CD8-positive, alpha-beta memory T cell (primary cell): Measurements from ENCODE around the gene CMSS1. TPM values are rescaled to one million over a fixed set of nuclear protein-coding genes. Genes with fewer than 3 reads are reported as not detected.

Source experiments
- CTCF ChIA-PET: fragments of 350-600 bp; sonication (Branson Sonifier 250); formaldehyde crosslinking; loops from one replicate; lab custom pipeline; 2021; ENCODE audit warnings: antibody characterized with exemption; lab: Charles Lee
- POLR2A ChIA-PET: fragments of 350-600 bp; sonication (Branson Sonifier 250); formaldehyde crosslinking; loops from one replicate; lab custom pipeline; 2021; ENCODE audit warnings: antibody characterized with exemption; lab: Charles Lee
- DNase-seq, 5 donors: peaks; one replicate each; pipeline versions ENCODE4 v3.0.0 to v3.0.0-alpha.2; 2020 to 2022; ENCODE audit warnings: mixed read lengths in 1 of 5
- H3K27ac ChIP-seq: one replicate; pipeline ENCODE4 v1.7.0; 2013; ENCODE audit warnings: low read depth, mild to moderate bottlenecking, low read length, moderate library complexity
- H3K27me3 ChIP-seq: 2 replicates; pipeline ENCODE4 v1.7.0; 2013; ENCODE audit warnings: low read length, mild to moderate bottlenecking; ENCODE audit not compliant: insufficient read depth, poor library complexity, severe bottlenecking
- H3K36me3 ChIP-seq: 2 replicates; pipeline ENCODE4 v1.7.0; 2013; ENCODE audit warnings: mild to moderate bottlenecking, low read length, moderate library complexity; ENCODE audit not compliant: insufficient read depth
- H3K4me1 ChIP-seq: 2 replicates; pipeline ENCODE4 v1.7.0; 2013; ENCODE audit warnings: mild to moderate bottlenecking, low read length, moderate library complexity; ENCODE audit not compliant: insufficient read depth
- H3K4me3 ChIP-seq: 2 replicates; pipeline ENCODE4 v1.7.0; 2013; ENCODE audit warnings: mild to moderate bottlenecking, low read length
- H3K9me3 ChIP-seq: 2 replicates; pipeline ENCODE4 v1.7.0; 2013; ENCODE audit warnings: mild to moderate bottlenecking, low read length
- H3K27ac Mint-ChIP-seq, 8 donors: one replicate each; pipeline ENCODE4 v1.8.0; 2020 to 2021; ENCODE audit warnings: mixed read lengths in 8 of 8, mild to moderate bottlenecking in 6 of 8, inconsistent platforms in 3 of 8, moderate library complexity in 3 of 8
- H3K27me3 Mint-ChIP-seq, 2 donors: one replicate each; pipeline ENCODE4 v1.8.0; 2020 to 2021; ENCODE audit warnings: mixed read lengths in 2 of 2, mild to moderate bottlenecking in 1 of 2, moderate library complexity in 1 of 2
- H3K36me3 Mint-ChIP-seq, 3 donors: one replicate each; pipeline ENCODE4 v1.8.0; 2020 to 2021; ENCODE audit warnings: mixed read lengths in 3 of 3, inconsistent platforms in 1 of 3, mild to moderate bottlenecking in 1 of 3
- H3K4me1 Mint-ChIP-seq, 3 donors: one replicate each; pipeline ENCODE4 v1.8.0; 2020 to 2021; ENCODE audit warnings: mixed read lengths in 3 of 3, inconsistent platforms in 1 of 3, mild to moderate bottlenecking in 1 of 3
- H3K4me3 Mint-ChIP-seq, 7 donors: one replicate each; pipeline ENCODE4 v1.8.0; 2020 to 2021; ENCODE audit warnings: mixed read lengths in 7 of 7, mild to moderate bottlenecking in 6 of 7, moderate library complexity in 4 of 7, inconsistent platforms in 2 of 7
- H3K9me3 Mint-ChIP-seq, 5 donors: one replicate each; pipeline ENCODE4 v1.8.0; 2020 to 2022; ENCODE audit warnings: mixed read lengths in 5 of 5, mild to moderate bottlenecking in 3 of 5, moderate library complexity in 2 of 5, inconsistent platforms in 1 of 5
- polyA plus RNA-seq: library from polyadenylated mRNA; unstranded; fragments of 300-500 nt; fragmentation: Illumina TruSeq; gene quantifications from one replicate; pipeline ENCODE4 v1.2.3, GENCODE V29; 2021
- total RNA-seq, 2 experiments: library from RNA; stranded (reverse); gene quantifications; one replicate each; pipeline ENCODE4 v1.2.3, GENCODE V29; 2021

Gene CMSS1
- total and polyA plus RNA-seq, 3 experiments from 2014 or later: 16.8 to 143 (median 140) TPM

DNA sequence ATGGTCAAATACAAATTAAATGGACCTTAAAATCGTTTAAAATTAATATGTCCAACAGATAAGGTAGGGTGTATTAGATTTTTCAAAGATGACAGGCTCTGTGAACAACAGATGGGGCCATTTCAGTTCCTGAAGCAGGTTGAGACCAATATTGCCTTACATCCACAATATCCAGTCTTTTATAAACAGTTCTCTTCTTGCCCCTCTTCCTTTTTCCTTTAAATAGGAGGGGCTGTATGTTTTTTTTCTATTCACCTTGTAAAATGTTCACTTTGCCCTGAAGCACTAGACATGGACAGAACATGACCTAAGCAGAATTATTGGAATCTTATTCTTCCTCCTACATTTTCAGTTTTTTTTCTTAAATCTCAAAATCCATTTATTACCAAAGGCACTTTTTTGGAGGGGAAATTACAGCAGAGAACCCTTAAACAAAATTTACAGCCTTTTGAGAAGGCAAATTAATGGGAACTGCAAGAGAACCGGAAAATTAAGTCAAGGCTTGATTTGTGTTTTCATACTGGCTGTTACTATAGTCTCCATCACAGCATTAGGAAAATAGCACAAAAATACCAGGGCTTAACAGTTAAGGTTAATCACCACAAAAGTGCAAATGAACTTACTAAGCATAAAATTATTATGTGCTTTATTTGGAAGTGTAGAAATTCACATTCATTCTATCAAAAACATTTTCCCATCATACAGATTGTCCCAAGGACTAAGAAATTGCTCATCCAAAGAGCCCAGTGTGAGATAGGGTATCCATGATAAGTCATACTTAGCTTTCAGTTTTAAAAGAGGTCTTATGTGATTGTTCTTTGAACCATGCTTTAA lies 55.8 kb downstream of the CMSS1 start:
- peaks cover 13% of the 10 kb centered on the region for H3K4me1 ChIP-seq
- H3K4me3 ChIP-seq: no peak overlapping the region
- no peaks in the 10 kb centered on the region for H3K27me3 ChIP-seq
- no peaks in the 10 kb centered on the region for H3K36me3 ChIP-seq
- peaks cover 0 to 7% (median 0%) of the 10 kb centered on the region in 3 donors for H3K36me3 Mint-ChIP-seq
- H3K9me3 ChIP-seq: no peaks in the 10 kb centered on the region
- no peaks in the 10 kb centered on the region for H3K9me3 Mint-ChIP-seq
- H3K27me3 Mint-ChIP-seq: peaks cover 0 to 2% of the 10 kb centered on the region in 2 donors
- H3K4me1 Mint-ChIP-seq: peaks cover 11 to 19% (median 13%) of the 10 kb centered on the region in 3 donors
- ChIA-PET CTCF (no interaction called here), POLR2A (no interaction called here)
- H3K4me3 Mint-ChIP-seq: no peak overlapping the region
- no peak overlapping the region for H3K27ac Mint-ChIP-seq
- no peak for DNase-seq
- H3K27ac ChIP-seq: no peak overlapping the region

GRCh38 chr3:99874237-99875002 lies 56.8 kb downstream of the CMSS1 start:
- CTCF ChIA-PET: no interaction called here
- DNase-seq: no peak
- POLR2A ChIA-PET: no interaction called here
- Histone ChIP-seq H3K36me3 (no peaks in the 10 kb centered on the region), H3K4me3 (no peak overlapping the region), H3K27ac (no peak overlapping the region), H3K27me3 (no peaks in the 10 kb centered on the region), H3K4me1 (peaks cover 13% of the 10 kb centered on the region), H3K9me3 (no peaks in the 10 kb centered on the region)
- Mint-ChIP-seq H3K27ac (no peak overlapping the region), H3K4me1 (peaks cover 11 to 17% (median 13%) of the 10 kb centered on the region in 3 donors), H3K36me3 (peaks cover 0 to 3% (median 0%) of the 10 kb centered on the region in 3 donors), H3K9me3 (no peaks in the 10 kb centered on the region), H3K4me3 (no peak overlapping the region), H3K27me3 (peaks cover 0 to 2% of the 10 kb centered on the region in 2 donors)

DNA sequence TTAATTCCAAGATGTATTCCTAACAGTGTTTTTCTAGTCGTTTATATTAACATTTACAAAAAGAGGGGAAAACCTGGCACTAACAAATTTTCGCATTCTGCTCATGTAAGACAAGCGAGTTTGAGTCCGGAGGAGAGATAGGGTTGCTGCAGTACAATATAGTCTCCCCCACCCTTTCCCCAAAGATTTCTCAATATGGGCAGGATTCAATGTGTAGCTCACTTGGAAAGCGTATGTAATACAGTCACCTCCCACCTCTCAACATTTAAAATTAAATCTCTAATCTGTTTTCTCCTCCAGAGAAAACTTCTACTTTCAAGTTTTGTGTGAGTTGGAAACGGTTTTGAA lies 57.9 kb downstream of the CMSS1 start:
- H3K36me3 ChIP-seq: no peaks in the 10 kb centered on the region
- H3K4me3 Mint-ChIP-seq: peak overlapping the region; percentile 67 to 88 (median 78)
- no peaks in the 10 kb centered on the region for H3K27me3 ChIP-seq
- no peak for DNase-seq
- peak overlapping the region; percentile 58 for H3K27ac ChIP-seq
- POLR2A ChIA-PET: no interaction called here
- peaks cover 11 to 17% (median 13%) of the 10 kb centered on the region in 3 donors for H3K4me1 Mint-ChIP-seq
- peak overlapping the region; percentile 54 for H3K4me3 ChIP-seq
- no peaks in the 10 kb centered on the region for H3K27me3 Mint-ChIP-seq
- peaks cover 13% of the 10 kb centered on the region for H3K4me1 ChIP-seq
- peak overlapping the region in 4 of 8 donors; percentile 27 to 59 (median 48) for H3K27ac Mint-ChIP-seq
- H3K9me3 ChIP-seq: no peaks in the 10 kb centered on the region
- H3K9me3 Mint-ChIP-seq: no peaks in the 10 kb centered on the region
- CTCF ChIA-PET: no interaction called here
- H3K36me3 Mint-ChIP-seq: no peaks in the 10 kb centered on the region

DNA sequence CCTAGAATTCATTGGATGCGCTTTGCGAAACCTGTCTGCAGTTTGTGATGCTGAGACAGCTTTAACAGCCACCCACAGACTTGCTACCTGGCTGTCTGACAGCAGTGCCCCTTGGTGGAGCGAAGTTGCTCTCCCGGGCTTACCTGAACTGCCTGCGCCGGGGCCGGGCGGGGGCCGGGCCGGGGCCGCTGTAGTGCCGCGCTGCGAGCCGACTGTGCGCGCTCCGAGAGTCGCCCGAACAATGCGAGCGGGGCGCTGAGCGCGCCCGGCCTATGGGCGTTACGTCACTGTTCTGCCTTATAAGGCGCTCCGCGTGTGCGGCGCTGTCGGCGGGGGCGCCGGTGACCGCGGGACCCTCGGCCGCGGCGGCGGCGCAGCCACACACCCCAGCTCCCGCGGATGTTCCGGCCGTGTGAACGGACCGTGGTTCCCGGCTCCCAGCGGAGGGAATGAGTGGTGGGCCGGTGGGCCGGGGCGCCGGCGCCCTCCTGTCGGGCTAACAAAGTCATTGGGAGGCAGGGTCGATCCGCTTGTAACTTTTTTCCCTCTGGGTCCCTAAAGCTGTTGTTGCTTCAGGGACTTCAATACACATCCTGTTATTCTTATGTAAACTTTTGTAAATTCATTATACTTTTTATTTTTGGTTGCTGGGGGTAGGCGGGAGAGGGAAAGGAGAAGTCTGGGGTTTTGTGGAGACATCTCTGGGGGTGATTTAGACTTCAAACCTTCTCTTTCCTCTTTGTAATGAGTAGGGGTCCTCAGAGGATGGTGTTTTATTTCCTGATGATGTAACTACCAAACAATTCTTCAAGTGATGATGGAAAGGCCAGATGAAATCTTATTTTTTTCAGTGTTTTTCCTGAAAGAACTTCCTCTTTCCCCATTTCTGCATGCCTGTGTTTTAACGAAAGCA lies 58.5 kb downstream of the CMSS1 start:
- Mint-ChIP-seq H3K36me3 (no peaks in the 10 kb centered on the region), H3K4me3 (peak overlapping the region; percentile 67 to 88 (median 78)), H3K4me1 (peaks cover 11 to 18% (median 13%) of the 10 kb centered on the region in 3 donors), H3K27ac (peak overlapping the region in 6 of 8 donors; percentile 0 to 77 (median 51)), H3K27me3 (no peaks in the 10 kb centered on the region), H3K9me3 (no peaks in the 10 kb centered on the region)
- POLR2A ChIA-PET: no interaction called here
- Histone ChIP-seq H3K27ac (peak overlapping the region; percentile 58), H3K9me3 (no peaks in the 10 kb centered on the region), H3K36me3 (no peaks in the 10 kb centered on the region), H3K27me3 (no peaks in the 10 kb centered on the region), H3K4me3 (peak overlapping the region; percentile 54), H3K4me1 (peaks cover 13% of the 10 kb centered on the region)
- peak; percentile 31 to 74 (median 65) for DNase-seq
- CTCF ChIA-PET: no interaction called here

DNA sequence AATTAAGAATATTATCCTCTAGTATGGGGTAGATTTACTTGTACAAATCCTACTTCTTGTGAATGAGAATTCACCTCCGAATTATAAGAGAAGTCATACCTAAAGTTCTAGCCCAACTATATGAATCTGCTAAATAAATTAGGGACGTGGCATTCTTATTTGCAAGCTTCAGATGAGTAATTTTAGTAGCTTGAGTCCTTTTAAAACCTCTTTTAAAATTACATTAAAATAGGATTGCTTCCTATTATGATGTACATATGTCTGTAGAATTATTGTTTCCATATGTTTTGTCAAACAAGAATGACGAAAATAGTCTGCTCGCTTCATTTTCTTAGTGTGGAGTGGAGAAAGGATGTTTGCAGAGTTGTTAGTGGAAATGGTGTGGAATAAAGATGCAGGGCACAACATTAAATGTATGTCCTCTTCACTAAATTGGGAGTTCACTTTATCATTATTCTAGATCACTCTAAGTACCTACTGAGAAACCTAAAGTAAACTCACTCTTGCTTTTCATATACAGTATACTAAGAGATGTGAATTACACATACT lies 59.4 kb downstream of the CMSS1 start:
- Histone ChIP-seq H3K4me3 (no peak overlapping the region), H3K27me3 (no peaks in the 10 kb centered on the region), H3K36me3 (no peaks in the 10 kb centered on the region), H3K27ac (no peak overlapping the region), H3K4me1 (peaks cover 13% of the 10 kb centered on the region), H3K9me3 (no peaks in the 10 kb centered on the region)
- Mint-ChIP-seq H3K9me3 (no peaks in the 10 kb centered on the region), H3K4me1 (peaks cover 11 to 20% (median 13%) of the 10 kb centered on the region in 3 donors), H3K4me3 (peak overlapping the region in 2 of 7 donors; percentile 6 to 24), H3K36me3 (no peaks in the 10 kb centered on the region), H3K27me3 (no peaks in the 10 kb centered on the region), H3K27ac (peak overlapping the region in 4 of 8 donors; percentile 54 to 77 (median 70))
- ChIA-PET POLR2A (no interaction called here), CTCF (no interaction called here)
- DNase-seq: no peak

GRCh38 chr3:99878005-99878404 lies 60.3 kb downstream of the CMSS1 start:
- ChIA-PET POLR2A (no interaction called here), CTCF (no interaction called here)
- Histone ChIP-seq H3K9me3 (no peaks in the 10 kb centered on the region), H3K4me1 (peaks cover 13% of the 10 kb centered on the region), H3K27ac (no peak overlapping the region), H3K4me3 (no peak overlapping the region), H3K36me3 (no peaks in the 10 kb centered on the region), H3K27me3 (no peaks in the 10 kb centered on the region)
- no peak for DNase-seq
- Mint-ChIP-seq H3K27ac (peak overlapping the region in 3 of 8 donors; percentile 0 to 42 (median 0)), H3K27me3 (no peaks in the 10 kb centered on the region), H3K4me3 (no peak overlapping the region), H3K9me3 (no peaks in the 10 kb centered on the region), H3K36me3 (no peaks in the 10 kb centered on the region), H3K4me1 (peaks cover 12 to 20% (median 14%) of the 10 kb centered on the region in 3 donors)

- Mint-ChIP-seq H3K36me3 (no peaks in the 10 kb centered on the region), H3K4me1 (peaks cover 23 to 31% (median 27%) of the 10 kb centered on the region in 3 donors), H3K4me3 (no peak overlapping the region), H3K27me3 (no peaks in the 10 kb centered on the region), H3K27ac (no peak overlapping the region), H3K9me3 (no peaks in the 10 kb centered on the region)
- no peak overlapping the region for H3K27ac ChIP-seq
- no peaks in the 10 kb centered on the region for H3K27me3 ChIP-seq
- no peak overlapping the region for H3K4me3 ChIP-seq
- no peak for DNase-seq
- no peaks in the 10 kb centered on the region for H3K36me3 ChIP-seq
- H3K4me1 ChIP-seq: peaks cover 18% of the 10 kb centered on the region
- ChIA-PET POLR2A (interaction anchor here (0.5 to 1.0 kb wide), 2 partner anchors 31 to 1682 kb away, joined by 3 to 4 read pairs; no protein-coding TSS in a partner anchor), CTCF (no interaction called here)
- H3K9me3 ChIP-seq: no peaks in the 10 kb centered on the region
Observed at GRCh38 chr3:99879275-99879674, 61.6 kb downstream of the CMSS1 start.
